Activated CD8-positive, alpha-beta memory T cell treated with anti-CD3 and anti-CD28 coated beads for 4 hours (primary cell): ENCODE results near the gene ZNF644.
"Not testable (repeated sequence)": the region's sequence is repeated elsewhere in the genome, so short reads cannot be mapped to it uniquely, and the experiment has no call there.

Experiments
- DNase-seq, 2 donors: peaks; one replicate each; pipeline ENCODE4 v3.0.0-alpha.2; 2020; ENCODE audit warnings: low read depth in 2 of 2

Gene ZNF644

GRCh38 chr1:90925928-90926869, 95.6 kb downstream of the ZNF644 start:
- DNase-seq: no peak

GRCh38 chr1:90924982-90925381, 96.9 kb downstream of the ZNF644 start:
- no peak for DNase-seq

- no peak for DNase-seq
Measured at GRCh38 chr1:90922996-90923395, 98.8 kb downstream of the ZNF644 start.

- no peak for DNase-seq
Measured at GRCh38 chr1:90922202-90922601, 99.6 kb downstream of the ZNF644 start.

- DNase-seq: no peak
Measured at GRCh38 chr1:90919900-90920299, 101.9 kb downstream of the ZNF644 start.

GRCh38 chr1:90919190-90919719, 102.6 kb downstream of the ZNF644 start:
- DNase-seq: no peak

GRCh38 chr1:90911353-90911752, 110.5 kb downstream of the ZNF644 start:
- no peak for DNase-seq

- no peak for DNase-seq
Measured at GRCh38 chr1:90902672-90903071, 119.2 kb downstream of the ZNF644 start.

- no peak for DNase-seq
Measured at GRCh38 chr1:90899263-90899662, 122.6 kb downstream of the ZNF644 start.

GRCh38 chr1:90893679-90894078, 128.2 kb downstream of the ZNF644 start:
- not testable (repeated sequence) for DNase-seq

- DNase-seq: not testable (repeated sequence)
Measured at GRCh38 chr1:90892884-90893283, 129.0 kb downstream of the ZNF644 start.

- DNase-seq: not testable (repeated sequence)
Measured at GRCh38 chr1:90892196-90892595, 129.6 kb downstream of the ZNF644 start.

GRCh38 chr1:90891756-90892155, 130.1 kb downstream of the ZNF644 start:
- DNase-seq: not testable (repeated sequence)

- no peak for DNase-seq
Measured at GRCh38 chr1:90882221-90882620, 139.6 kb downstream of the ZNF644 start.

GRCh38 chr1:90881034-90881433, 140.8 kb downstream of the ZNF644 start:
- no peak for DNase-seq

- no peak for DNase-seq
Measured at GRCh38 chr1:90879281-90879680, 142.6 kb downstream of the ZNF644 start.

- no peak for DNase-seq
Measured at GRCh38 chr1:90876101-90876500, 145.7 kb downstream of the ZNF644 start.
